Smooth muscle cell of the brain vasculature (primary cell): ENCODE measurements around the gene KDM5A.
"Not testable (repeated sequence)": the region's sequence is repeated elsewhere in the genome, so short reads cannot be mapped to it uniquely, and the experiment has no call there.

ENCODE experiments used
- DNase-seq: peaks from one replicate; pipeline ENCODE4 v3.0.0-alpha.2; 2012; ENCODE audit warnings: low read depth, low spot score

KDM5A gene

DNA sequence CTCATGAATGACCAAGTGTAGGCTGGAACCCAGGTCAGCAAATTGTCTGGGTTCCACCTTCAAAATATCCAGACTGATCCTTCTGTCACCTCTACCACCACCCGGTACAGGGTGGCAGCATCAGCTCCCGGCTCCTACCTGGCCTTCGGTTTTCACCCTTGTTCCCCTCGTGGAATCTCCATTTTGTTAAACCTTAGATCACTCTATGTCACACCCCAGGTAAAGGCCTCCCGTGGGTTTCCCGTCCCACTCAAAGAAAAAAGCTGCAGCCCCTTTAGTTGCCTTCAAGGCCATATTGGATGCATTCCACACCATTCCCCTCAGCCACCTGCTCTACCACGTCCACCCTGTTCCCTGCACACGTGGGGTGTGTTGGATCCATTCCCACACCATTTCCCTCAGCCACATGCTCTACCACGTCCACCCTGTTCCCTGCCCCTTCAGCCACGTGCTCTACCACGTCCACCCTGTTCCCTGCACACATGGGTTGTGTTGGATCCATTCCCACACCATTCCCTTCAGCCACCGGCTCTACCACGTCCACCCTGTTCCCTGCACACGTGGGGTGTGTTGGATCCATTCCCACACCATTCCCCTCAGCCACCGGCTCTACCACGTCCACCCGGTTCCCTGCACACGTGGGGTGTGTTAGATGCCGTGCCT lies 150.3 kb downstream of the KDM5A start:
- no peak for DNase-seq

DNA sequence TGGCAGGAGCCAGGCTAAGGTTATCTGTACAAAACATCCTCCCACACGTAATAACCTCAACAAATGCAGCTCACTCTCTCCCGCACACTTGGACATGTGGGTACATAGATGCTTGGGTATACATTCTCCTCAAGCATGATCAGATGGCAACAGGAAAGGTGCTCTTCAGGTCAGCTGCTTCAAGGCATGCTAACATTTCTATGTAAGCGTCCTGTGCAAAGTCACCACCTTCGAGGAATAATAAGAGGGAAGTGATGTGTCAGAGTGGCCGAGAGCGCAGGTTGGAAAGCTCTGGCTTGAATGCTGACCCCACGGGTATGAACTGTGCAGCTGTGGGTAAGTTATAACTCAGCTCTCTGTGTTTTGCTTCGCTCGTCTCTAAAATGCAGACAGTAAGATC lies 151.0 kb downstream of the KDM5A start:
- no peak for DNase-seq

DNA sequence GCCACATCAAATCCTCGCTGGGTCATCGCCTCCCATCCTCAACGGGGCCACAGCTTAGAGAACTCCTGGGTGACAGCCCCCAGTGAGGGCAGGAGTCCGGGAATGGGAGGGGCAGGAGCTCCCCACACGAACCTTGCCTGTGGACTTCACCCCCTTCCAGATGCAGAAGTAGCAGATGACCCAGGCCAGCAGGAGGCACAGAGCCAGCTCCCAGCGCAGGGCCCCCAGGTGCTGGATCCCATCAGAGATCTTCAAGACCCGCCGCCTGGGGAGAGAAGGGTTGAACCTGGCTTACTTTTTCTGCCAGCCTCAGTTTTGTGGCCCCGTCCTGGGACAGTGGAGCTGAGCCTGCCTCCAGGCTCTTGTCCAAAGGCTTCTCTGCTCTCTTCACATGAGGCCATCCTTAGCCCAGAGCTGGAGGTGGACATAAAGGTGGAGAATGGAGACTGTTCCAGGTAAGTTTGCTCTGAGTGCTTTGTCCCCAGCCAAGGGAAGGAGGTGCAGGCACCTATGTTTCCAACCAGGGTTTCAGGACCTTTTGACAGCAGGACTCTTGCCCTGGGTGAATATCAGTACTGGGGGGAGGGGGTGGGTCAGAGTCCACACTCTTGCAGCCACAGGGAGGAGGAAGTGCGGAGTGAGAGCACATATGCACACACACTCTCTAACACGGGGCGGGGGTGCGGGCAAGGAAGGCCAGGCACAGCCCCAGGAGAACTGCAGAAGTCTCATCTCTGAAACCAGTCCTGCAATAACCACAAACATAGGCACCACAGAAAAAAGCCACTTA lies 151.9 kb downstream of the KDM5A start:
- no peak for DNase-seq

DNA sequence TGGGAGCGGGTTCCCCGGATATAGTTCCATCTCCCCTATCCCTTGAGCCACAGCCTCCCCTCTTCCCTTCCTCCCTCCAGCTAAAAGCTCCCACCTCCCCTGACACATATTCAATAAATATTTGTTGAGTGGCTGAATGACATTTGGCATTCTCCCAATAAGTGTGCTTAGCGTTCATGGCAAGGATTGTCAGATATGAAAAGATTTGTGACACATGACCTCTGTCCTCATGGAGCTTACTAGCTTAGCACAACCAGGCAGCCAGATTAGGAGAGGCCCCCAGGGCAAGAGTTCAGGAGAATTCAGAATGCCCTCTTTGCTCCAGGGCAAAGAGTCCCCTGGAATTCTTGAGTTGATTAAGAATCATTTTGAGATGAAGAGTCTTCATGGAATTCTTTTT lies 152.7 kb downstream of the KDM5A start:
- DNase-seq, result no peak

DNA sequence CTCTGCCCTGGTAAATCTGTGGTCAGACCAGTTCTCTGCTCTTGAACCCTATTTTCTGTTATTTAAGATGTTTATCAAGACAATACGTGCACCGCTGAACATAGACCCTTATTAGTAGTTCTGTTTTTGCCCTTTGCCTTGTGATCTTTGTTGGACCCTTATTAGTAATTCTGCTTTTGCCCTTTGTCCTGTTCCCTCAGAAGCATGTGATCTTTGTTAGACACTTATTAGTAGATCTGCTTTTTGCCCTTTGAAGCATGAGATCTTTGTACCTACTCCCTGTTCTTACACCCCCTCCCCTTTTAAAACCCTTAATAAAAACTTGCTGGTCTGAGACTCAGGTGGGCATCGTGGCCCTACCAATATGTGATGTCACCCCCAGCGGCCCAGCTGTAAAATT lies 153.2 kb downstream of the KDM5A start:
- DNase-seq, result not testable (repeated sequence)

DNA sequence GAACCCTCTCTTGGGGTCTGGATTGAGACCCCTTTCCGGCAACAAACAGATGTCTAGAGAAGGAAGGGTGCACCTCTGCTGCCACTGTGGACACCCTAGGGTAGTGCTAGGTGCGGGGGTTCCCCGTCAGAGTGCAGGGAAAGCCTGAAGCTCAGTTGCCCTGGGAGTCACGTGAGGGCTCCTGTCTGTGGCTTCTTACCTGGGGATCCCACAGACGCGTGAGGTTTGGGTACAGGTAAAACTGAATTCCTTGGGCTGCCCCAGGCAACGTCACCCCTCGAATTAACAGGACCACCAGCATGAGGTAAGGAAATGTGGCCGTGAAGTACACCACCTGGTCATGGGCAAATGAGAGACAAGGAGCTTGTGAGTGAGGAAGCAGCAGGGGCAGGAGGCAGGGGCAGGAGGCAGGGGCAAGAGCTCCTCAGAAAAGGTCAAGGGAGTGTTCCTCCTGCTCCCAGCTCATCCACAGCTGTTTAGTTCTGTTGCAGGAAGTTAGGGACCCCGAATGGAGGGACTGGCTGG lies 154.2 kb downstream of the KDM5A start:
- DNase-seq, result no peak

DNA sequence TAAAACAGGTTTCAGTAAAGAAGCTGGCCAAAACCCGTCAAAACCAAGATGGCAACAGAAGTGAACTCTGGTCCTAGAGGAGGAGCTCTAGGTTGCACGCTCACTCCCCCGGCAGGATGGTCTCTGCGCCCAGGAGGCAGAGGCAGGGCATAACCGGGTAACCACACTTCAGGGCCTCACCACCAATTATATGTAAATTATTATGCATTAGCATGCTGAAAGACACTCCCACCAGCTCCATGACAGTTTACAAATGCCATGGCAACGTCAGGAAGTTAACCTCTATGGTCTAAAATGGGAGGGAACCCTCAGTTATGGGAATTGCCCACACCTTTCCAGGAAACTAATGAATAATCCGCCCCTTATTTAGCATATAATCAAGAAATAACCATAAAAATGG lies 155.1 kb downstream of the KDM5A start:
- DNase-seq, result no peak

DNA sequence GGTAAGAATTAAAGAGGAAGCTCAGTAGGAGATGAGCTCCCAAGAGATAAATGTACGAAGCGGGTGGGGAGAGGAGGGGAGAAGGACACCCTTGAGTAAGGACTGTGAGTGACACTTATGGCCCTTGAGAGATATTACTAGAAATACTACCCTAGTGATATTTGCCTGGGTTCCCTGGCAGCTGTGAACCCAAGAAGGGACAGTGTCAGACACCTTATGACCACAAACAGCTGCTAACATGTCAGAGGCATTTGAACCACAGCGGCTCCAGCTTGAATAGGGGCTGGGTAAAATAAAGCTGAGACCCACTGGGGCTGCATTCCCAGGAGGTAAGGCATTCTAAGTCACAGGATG lies 155.5 kb downstream of the KDM5A start:
- DNase-seq, result no peak

DNA sequence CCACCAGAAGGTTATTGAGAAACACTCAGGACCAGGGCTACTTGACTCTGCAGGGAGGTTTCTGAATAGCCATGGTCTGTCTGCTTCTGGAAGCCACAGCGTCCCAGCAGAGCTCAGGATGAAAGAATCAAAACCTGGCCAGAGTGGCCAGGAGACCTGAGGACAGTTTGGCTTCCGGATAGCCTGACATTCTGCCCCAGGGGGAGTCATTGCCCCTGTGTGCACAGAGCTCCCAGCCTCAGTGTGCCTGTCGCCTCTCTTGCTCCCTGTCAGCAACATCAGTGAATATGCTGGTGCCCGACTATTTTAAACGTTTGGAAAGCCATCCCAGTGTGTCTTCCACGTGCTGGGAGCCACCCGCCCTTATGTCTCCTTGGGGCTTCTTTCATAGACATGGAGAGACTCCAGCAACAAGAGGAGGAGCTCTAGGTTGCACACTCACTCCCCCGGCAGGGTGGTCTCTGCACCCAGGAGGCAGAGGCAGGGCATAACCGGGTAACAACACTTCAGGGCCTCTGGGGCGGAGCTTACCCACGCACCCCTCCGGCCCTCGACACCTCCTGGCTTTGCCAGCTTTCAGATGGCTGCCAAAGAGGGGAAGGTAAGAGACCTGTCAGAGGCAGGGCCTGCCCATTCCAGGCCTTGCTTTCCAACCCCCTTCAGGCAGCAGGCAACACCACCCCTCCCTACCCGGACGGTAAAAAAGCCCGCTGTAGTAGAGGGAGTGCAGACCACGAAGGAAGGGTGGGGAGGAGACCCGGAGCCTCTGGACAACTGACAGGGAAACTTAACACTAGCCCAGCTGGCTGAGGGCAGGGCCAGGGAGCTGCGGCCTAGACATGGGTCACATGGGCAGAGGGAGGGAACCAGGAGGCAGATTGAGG lies 156.1 kb downstream of the KDM5A start:
- DNase-seq, result no peak

DNA sequence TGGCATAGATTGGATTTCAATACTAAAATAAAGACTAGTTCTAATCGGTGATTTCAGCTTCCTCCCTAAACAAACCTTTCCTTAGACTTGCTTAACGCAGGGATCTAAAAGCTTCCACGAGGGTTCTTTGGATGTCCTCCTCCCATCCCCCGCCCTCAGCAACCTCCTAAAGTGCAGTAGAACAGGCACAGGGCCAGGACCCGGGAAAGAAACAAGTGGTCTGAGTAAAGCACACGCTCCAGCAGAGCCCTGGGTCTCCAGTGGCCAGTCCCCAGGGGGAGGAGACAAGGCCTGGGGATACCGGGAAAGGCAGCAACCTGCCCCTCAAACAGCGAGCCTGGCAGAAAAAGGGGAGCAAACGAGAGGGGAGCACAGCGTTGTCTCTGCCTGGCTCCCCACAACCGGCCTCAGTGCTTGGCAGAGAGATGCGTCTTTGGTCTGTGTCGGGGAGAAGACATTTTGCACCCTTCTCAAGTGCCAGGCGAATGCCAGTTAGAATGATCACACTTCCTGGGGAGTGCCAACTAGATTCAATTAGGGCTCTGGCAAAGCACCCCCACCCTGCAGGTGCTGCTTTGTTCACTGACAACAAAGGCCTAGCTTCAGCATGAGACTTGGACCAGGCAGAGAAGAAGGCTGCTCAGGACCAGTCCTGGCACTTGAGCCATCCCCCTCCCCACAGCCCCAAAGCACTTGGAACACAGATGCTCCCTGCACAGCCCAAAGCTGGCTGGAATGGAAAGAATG lies 158.0 kb downstream of the KDM5A start:
- no peak for DNase-seq
